HepG2 (cell line): ENCODE measurements around the gene STARD13. TPM values are rescaled to one million over a fixed set of nuclear protein-coding genes. Genes with fewer than 3 reads are reported as not detected.

Experiments used
- IKZF4 ChIP-seq: sonication (generic); formaldehyde crosslinking; IDR thresholded peaks from 2 replicates; pipeline ENCODE4 v1.5.1; 2020; ENCODE audit warnings: borderline replicate concordance, mild to moderate bottlenecking, low read depth, missing genetic modification reagents; ENCODE audit errors: not compliant biosample characterization
- MNT ChIP-seq: fragments of 450-650 bp; IDR thresholded peaks from 2 replicates; pipeline ENCODE4 v1.6.1; 2016
- MYNN ChIP-seq: sonication (generic); formaldehyde crosslinking; IDR thresholded peaks from 2 replicates; pipeline ENCODE4 v1.4.0; 2020; ENCODE audit warnings: mild to moderate bottlenecking, low read depth, missing genetic modification reagents
- PHB2 ChIP-seq: fragments of 450-650 bp; IDR thresholded peaks from 2 replicates; pipeline ENCODE4 v1.6.1; 2018; ENCODE audit not compliant: partially characterized antibody
- POLR2G ChIP-seq: fragments of 200-400 bp; formaldehyde crosslinking; IDR thresholded peaks from 2 replicates; pipeline ENCODE4 v1.6.1; 2018; ENCODE audit warnings: mild to moderate bottlenecking, low read depth, low read length, moderate library complexity
- REXO4 ChIP-seq: sonication (generic); formaldehyde crosslinking; IDR thresholded peaks from 2 replicates; pipeline ENCODE4 v1.8.0; 2022; ENCODE audit warnings: missing genetic modification reagents, mild to moderate bottlenecking, borderline replicate concordance
- RFX3 ChIP-seq: IDR thresholded peaks from 2 replicates; pipeline ENCODE4 v1.6.1; 2016; ENCODE audit warnings: missing biosample characterization, missing genetic modification reagents
- SIX1 ChIP-seq: sonication (generic); formaldehyde crosslinking; IDR thresholded peaks from 2 replicates; pipeline ENCODE4 v1.4.0; 2020; ENCODE audit warnings: missing genetic modification reagents, borderline replicate concordance
- SMARCE1 ChIP-seq: fragments of 450-650 bp; IDR thresholded peaks from 2 replicates; pipeline ENCODE4 v1.6.1; 2017; ENCODE audit warnings: borderline replicate concordance
- ZBTB46 ChIP-seq: sonication (generic); formaldehyde crosslinking; IDR thresholded peaks from 2 replicates; pipeline ENCODE4 v1.4.0; 2020; ENCODE audit warnings: mild to moderate bottlenecking, missing genetic modification reagents, borderline replicate concordance
- ZFP36L2 ChIP-seq: sonication (generic); formaldehyde crosslinking; IDR thresholded peaks from 2 replicates; pipeline ENCODE4 v1.4.0; 2020; ENCODE audit warnings: missing genetic modification reagents
- ZFP91 ChIP-seq: sonication (generic); formaldehyde crosslinking; IDR thresholded peaks from 2 replicates; pipeline ENCODE4 v1.9.0; 2022; ENCODE audit warnings: missing genetic modification reagents, mild to moderate bottlenecking, borderline replicate concordance
- ZKSCAN1 ChIP-seq: fragments of 150-350 bp; IDR thresholded peaks from 2 replicates; pipeline ENCODE4 v1.6.1; 2014; ENCODE audit warnings: low read length
- ZKSCAN8 ChIP-seq: IDR thresholded peaks from 2 replicates; pipeline ENCODE4 v1.6.1; 2016; ENCODE audit warnings: borderline replicate concordance, missing genetic modification reagents, missing compliant biosample characterization
- ZNF142 ChIP-seq: sonication (generic); formaldehyde crosslinking; IDR thresholded peaks from 2 replicates; pipeline ENCODE4 v1.4.0; 2020; ENCODE audit warnings: missing genetic modification reagents
- ZNF362 ChIP-seq: sonication (generic); formaldehyde crosslinking; IDR thresholded peaks from 2 replicates; pipeline ENCODE4 v1.4.0; 2020; ENCODE audit warnings: missing genetic modification reagents, mild to moderate bottlenecking, borderline replicate concordance
- ZNF607 ChIP-seq: sonication (generic); formaldehyde crosslinking; IDR thresholded peaks from 2 replicates; pipeline ENCODE4 v1.5.1; 2020; ENCODE audit warnings: missing genetic modification reagents, mild to moderate bottlenecking, borderline replicate concordance
- polyA plus RNA-seq, 8 experiments: library from polyadenylated mRNA; depleted of rRNA in 3 of 8; stranded (reverse) in 7 of 8; unstranded in 1 of 8; fragments of >200 nt; fragmentation: Illumina TruSeq in 4 of 8; extraction: Trizol in 4 of 8; gene quantifications; 2 replicates each; pipeline versions ENCODE4 v1.2.1 to v1.2.3, GENCODE V29; 2011 to 2016; ENCODE audit warnings: low read depth in 4 of 8, missing spikeins in 1 of 8, mixed read lengths in 1 of 8; ENCODE audit not compliant: insufficient read depth in 1 of 8
- total RNA-seq, 5 experiments: library from RNA; depleted of rRNA; stranded (reverse); fragments of >200 nt; fragmentation: Illumina TruSeq; extraction: Trizol; gene quantifications; 2 replicates each; pipeline ENCODE4 v1.2.3, GENCODE V29; 2016; ENCODE audit warnings: low read depth in 1 of 5

STARD13 gene
- total and polyA plus RNA-seq, 2 of the 13 experiments (the other 11 are each of a cell fraction or from before 2014, with no cell fraction given), result 12.8 to 14.3 TPM

GRCh38 chr13:33125821-33126570 is 159.6 kb downstream of the STARD13 start (continued):
- TF ChIP-seq ZBTB46 (CRISPR knock-in tag) (no peak), SIX1 (CRISPR knock-in tag) (no peak), ZNF142 (CRISPR knock-in tag) (no peak), ZKSCAN1 (no peak), ZNF607 (no peak), ZNF362 (CRISPR knock-in tag) (peak; percentile 50; the same call in 1 of the 2 replicates), POLR2G (no peak), MNT (peak; percentile 26; the same call in 1 of the 2 replicates), ZFP36L2 (CRISPR knock-in tag) (no peak), SMARCE1 (no peak), ZFP91 (CRISPR knock-in tag) (no peak), MYNN (CRISPR knock-in tag) (no peak), PHB2 (no peak), IKZF4 (CRISPR knock-in tag) (no peak), ZKSCAN8 (CRISPR knock-in tag) (peak; percentile 98), RFX3 (no peak), REXO4 (CRISPR knock-in tag) (no peak)
